ENCODE measurements around the gene SOX8.

The SOX8 gene

DNA sequence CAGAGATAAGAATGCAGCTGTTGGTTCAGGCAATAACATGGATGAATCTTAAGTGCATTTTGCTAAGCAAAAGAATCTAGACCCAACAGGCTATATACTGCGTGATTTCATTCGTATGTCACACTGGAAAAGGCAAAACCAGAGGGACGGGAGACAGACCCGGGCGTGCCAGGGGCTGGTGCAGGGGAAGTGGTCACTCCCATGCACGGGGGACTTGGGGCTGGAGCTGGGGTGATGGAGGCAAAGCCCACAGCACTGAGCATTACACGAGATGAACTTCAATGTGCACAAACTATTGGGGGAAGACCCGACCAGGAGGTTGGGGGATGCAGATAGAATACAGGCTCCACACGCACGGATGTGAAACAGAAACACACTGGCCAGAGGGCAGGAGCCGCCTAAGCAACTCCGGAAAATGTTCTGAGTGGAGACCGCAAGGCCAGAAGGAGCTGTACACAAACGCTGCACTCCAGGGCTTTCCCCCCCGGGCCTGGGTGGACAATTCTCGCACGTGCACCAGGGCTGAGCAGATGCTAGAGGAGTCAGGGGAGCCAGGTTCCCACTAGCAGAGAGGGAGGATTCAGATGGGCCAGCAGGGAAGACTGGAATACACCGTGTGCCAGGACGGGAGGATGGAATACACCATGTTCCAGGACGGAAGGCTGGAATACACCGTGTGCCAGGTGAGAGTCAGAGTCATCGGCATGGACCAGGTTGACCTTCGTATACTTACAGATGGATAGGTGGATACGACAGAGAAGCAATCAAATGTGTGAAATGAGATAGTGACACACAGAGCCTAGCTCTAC is 22.1 kb upstream of the SOX8 start:
- Histone ChIP-seq H3K27me3 (replicated peaks; ENCODE audit: control insufficient read depth, insufficient read depth, low read length) (no peaks in the 10 kb centered on the region), H3K9me3 (ENCODE audit: control insufficient read depth, low read length) (no peaks in the 10 kb centered on the region), H3K4me3 (ENCODE audit: low read length) (no peak overlapping the region), H3K4me1 (ENCODE audit: control insufficient read depth, insufficient read depth, low read length) (no peaks in the 10 kb centered on the region), H3K9ac (ENCODE audit: low read length) (no peak overlapping the region), H3K36me3 (ENCODE audit: control insufficient read depth, insufficient read depth, low read length, severe bottlenecking) (no peaks in the 10 kb centered on the region)
- no peak for DNase-seq (ENCODE audit: low read depth)

DNA sequence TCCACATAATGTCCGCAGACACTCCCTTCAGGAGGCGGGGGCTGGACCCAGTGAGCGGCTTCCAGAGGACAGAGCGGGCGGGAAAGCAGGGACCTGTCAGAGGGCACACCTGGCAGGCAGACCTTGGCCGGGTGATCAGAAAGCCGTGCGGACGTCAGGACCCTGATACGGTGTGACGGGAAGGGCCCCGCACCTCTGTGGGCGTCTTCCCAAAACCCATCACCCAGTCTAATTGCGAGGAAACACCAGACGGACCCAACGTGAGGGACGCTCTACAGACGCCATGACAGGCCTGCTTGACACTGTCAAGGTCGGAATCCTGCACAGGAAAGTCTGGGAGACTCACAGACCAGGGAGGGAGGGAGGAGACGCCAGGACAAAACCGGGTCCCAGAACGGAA is 19.2 kb upstream of the SOX8 start:
- H3K27me3 ChIP-seq (replicated peaks; ENCODE audit: control insufficient read depth, insufficient read depth, low read length), result no peaks in the 10 kb centered on the region
- no peak for DNase-seq (ENCODE audit: low read depth)
- H3K4me3 ChIP-seq (ENCODE audit: low read length), result no peak overlapping the region
- H3K4me1 ChIP-seq (ENCODE audit: control insufficient read depth, insufficient read depth, low read length), result peaks cover 2% of the 10 kb centered on the region
- no peaks in the 10 kb centered on the region for H3K36me3 ChIP-seq (ENCODE audit: control insufficient read depth, insufficient read depth, low read length, severe bottlenecking)
- H3K9me3 ChIP-seq (ENCODE audit: control insufficient read depth, low read length), result no peaks in the 10 kb centered on the region
- H3K9ac ChIP-seq (ENCODE audit: low read length), result no peak overlapping the region

DNA sequence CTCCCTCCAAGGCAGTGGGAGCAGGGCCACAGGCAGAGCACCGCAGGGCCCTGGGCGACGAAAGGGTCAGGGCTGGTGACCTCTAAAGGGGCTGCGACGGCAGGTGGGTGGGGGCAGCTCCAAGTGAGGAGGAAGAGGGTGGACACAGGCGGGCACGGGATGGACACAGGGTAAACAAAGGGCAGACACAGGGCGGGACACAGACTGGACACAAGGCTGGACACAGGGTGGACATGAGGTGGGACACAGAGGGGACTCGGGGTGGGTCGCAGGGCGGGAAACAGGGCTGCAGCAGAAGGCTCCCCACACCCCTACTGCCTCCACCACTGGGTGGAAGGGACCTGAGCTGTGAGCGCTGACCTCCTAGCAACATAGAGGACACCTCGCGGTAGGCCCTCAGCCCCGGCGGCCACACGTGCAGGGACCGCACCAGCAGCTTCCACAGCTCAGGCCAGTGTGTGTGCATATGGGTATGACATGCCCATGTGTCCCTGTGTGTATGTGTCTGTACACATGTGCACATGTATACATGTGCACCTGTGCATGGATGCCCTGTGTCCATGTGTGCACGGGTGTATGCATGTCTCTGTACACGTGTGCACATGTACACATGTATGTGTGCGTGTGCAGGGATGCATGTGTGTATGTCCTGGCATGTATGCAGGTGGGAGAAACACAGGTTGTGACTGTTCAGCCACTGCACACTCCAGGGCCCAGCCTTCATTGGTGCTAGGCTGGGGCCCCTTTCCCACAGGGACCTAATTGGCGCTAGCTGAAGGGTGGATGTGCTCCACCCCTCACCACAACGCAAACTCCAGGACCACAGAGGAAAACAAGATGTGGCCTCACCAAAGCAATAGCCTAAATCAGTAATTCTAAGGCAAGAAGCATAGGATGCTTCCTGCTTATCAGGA is 18.4 kb upstream of the SOX8 start:
- no peaks in the 10 kb centered on the region for H3K9me3 ChIP-seq (ENCODE audit: control insufficient read depth, low read length)
- no peak overlapping the region for H3K9ac ChIP-seq (ENCODE audit: low read length)
- H3K27me3 ChIP-seq (replicated peaks; ENCODE audit: control insufficient read depth, insufficient read depth, low read length), result no peaks in the 10 kb centered on the region
- H3K36me3 ChIP-seq (ENCODE audit: control insufficient read depth, insufficient read depth, low read length, severe bottlenecking), result no peaks in the 10 kb centered on the region
- peaks cover 5% of the 10 kb centered on the region for H3K4me1 ChIP-seq (ENCODE audit: control insufficient read depth, insufficient read depth, low read length)
- DNase-seq (ENCODE audit: low read depth), result no peak
- no peak overlapping the region for H3K4me3 ChIP-seq (ENCODE audit: low read length)

DNA sequence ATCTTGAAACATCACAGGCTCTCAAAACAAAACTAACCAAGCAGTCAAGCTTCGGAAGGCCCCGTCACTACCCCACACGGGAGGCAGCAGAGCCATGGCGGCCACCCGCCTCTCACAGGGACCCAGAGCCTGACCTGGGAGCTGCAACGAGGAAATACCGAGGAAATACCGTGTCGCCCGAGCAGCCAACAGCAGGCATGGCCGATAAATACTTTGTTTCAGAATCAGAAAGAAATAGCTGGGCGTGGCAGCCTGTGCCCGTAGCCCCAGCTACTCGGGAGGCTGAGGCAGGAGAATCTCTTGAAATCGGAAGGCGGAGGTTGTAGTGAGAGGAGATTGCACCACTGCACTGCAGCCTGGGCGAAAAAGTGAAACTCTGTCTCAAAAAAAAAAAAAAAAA is 17.7 kb upstream of the SOX8 start:
- DNase-seq (ENCODE audit: low read depth), result no peak
- no peaks in the 10 kb centered on the region for H3K9me3 ChIP-seq (ENCODE audit: control insufficient read depth, low read length)
- H3K4me3 ChIP-seq (ENCODE audit: low read length), result no peak overlapping the region
- no peaks in the 10 kb centered on the region for H3K36me3 ChIP-seq (ENCODE audit: control insufficient read depth, insufficient read depth, low read length, severe bottlenecking)
- H3K4me1 ChIP-seq (ENCODE audit: control insufficient read depth, insufficient read depth, low read length), result peaks cover 5% of the 10 kb centered on the region
- no peak overlapping the region for H3K9ac ChIP-seq (ENCODE audit: low read length)
- no peaks in the 10 kb centered on the region for H3K27me3 ChIP-seq (replicated peaks; ENCODE audit: control insufficient read depth, insufficient read depth, low read length)

DNA sequence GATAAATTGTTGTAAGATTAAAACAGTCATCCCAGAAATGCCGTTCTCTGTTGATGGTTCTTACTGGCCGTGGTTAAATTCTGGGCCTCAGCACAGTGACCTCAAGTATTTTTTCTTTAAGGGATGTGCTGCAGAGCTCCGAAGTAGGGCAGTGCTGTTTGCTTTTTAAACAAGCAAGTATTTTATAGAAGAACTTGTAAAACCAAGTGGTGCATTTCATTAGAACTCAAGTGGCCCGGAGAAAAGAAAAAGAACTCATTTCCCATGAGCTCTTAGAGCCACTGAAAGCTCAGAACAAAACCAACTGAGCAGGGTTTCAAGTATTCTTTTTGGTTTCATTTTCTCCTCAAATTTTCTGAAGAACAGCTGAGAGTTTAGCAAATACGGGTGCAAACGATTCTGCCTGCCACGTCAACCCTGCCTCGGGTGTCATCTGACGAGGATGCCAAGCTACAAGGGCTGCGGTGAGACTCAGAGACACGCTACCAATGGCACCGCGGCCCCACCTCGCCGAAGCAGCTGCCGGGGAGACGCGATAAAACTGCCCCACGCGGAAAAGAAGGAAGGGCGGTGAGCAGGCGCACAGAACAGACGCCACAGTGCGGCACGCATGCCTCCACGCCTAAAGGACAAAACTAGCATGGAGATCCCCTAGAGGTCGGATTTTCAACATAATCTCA is 17.1 kb upstream of the SOX8 start:
- DNase-seq (ENCODE audit: low read depth), result no peak
- no peak overlapping the region for H3K4me3 ChIP-seq (ENCODE audit: low read length)

DNA sequence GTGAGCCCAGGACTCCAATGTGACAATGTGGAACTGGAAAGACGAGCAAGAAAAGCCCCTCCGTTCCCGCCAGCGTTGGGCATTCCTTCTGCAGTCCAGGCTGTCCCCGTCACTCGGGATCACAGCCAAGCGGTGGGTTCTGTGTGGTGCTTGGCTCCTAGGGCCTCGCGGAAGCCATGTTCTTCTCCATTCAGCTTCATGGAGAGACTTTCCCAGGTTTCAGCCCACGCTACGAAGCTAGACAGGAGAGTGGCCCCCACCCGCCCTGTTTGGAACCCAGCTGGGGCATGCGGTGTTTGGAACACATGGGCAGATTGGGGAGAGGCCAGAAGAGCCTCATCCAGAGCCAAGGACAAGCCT is 16.6 kb upstream of the SOX8 start:
- Histone ChIP-seq H3K4me1 (ENCODE audit: control insufficient read depth, insufficient read depth, low read length) (peaks cover 13% of the 10 kb centered on the region), H3K4me3 (ENCODE audit: low read length) (no peak overlapping the region), H3K27me3 (replicated peaks; ENCODE audit: control insufficient read depth, insufficient read depth, low read length) (no peaks in the 10 kb centered on the region), H3K9ac (ENCODE audit: low read length) (no peak overlapping the region), H3K9me3 (ENCODE audit: control insufficient read depth, low read length) (no peaks in the 10 kb centered on the region), H3K36me3 (ENCODE audit: control insufficient read depth, insufficient read depth, low read length, severe bottlenecking) (no peaks in the 10 kb centered on the region)
- no peak for DNase-seq (ENCODE audit: low read depth)

More for the DNA sequence above, 17.1 kb upstream of the SOX8 start:
- Histone ChIP-seq H3K9me3 (ENCODE audit: control insufficient read depth, low read length) (no peaks in the 10 kb centered on the region), H3K36me3 (ENCODE audit: control insufficient read depth, insufficient read depth, low read length, severe bottlenecking) (no peaks in the 10 kb centered on the region), H3K27me3 (replicated peaks; ENCODE audit: control insufficient read depth, insufficient read depth, low read length) (no peaks in the 10 kb centered on the region), H3K9ac (ENCODE audit: low read length) (no peak overlapping the region), H3K4me1 (ENCODE audit: control insufficient read depth, insufficient read depth, low read length) (peaks cover 8% of the 10 kb centered on the region)

DNA sequence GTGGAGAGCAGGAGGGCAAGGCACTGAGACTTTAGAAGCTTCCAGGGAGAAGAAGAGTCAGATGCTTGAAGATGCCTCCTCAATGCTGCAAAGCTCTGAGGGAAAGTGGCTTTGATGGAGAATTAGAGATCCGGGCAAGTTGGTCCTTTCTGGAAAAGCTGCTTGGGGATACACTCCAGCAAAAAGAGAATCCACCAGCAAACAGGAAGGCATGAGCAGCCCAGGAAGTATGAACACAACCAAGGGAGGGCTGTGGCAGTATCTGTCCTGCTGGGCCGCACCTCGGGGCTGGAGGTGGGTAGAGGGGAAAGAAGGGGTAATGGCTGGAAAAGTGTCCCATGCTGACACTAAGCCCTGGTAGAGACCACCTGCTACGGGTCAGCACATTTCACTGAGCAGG is 16.1 kb upstream of the SOX8 start:
- Histone ChIP-seq H3K4me3 (ENCODE audit: low read length) (no peak overlapping the region), H3K27me3 (replicated peaks; ENCODE audit: control insufficient read depth, insufficient read depth, low read length) (no peaks in the 10 kb centered on the region), H3K36me3 (ENCODE audit: control insufficient read depth, insufficient read depth, low read length, severe bottlenecking) (no peaks in the 10 kb centered on the region), H3K9me3 (ENCODE audit: control insufficient read depth, low read length) (no peaks in the 10 kb centered on the region), H3K4me1 (ENCODE audit: control insufficient read depth, insufficient read depth, low read length) (peaks cover 13% of the 10 kb centered on the region), H3K9ac (ENCODE audit: low read length) (no peak overlapping the region)
- DNase-seq (ENCODE audit: low read depth), result no peak

DNA sequence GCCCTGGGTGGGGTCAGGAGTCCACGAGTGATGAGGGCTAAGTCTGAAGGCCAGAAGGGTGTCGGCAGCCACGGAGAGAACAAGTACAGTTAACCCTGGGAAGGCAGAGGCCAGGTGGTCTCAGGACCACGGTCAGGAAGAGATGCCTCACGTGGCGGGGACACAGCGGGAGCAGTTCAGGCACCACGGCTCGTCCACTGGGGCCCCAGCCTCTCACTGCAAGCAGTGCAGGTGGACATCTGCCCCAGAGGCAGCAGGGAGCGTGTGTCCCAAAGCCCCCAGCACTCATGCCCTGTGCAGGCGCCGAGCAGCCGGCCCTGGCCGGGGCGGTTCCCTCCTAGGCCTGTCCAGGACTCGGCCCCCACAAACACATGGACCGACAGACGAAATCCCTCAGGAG is 15.5 kb upstream of the SOX8 start:
- no peak overlapping the region for H3K9ac ChIP-seq (ENCODE audit: low read length)
- no peaks in the 10 kb centered on the region for H3K36me3 ChIP-seq (ENCODE audit: control insufficient read depth, insufficient read depth, low read length, severe bottlenecking)
- no peak for DNase-seq (ENCODE audit: low read depth)
- no peaks in the 10 kb centered on the region for H3K9me3 ChIP-seq (ENCODE audit: control insufficient read depth, low read length)
- H3K4me3 ChIP-seq (ENCODE audit: low read length), result no peak overlapping the region
- no peaks in the 10 kb centered on the region for H3K27me3 ChIP-seq (replicated peaks; ENCODE audit: control insufficient read depth, insufficient read depth, low read length)
- peaks cover 13% of the 10 kb centered on the region for H3K4me1 ChIP-seq (ENCODE audit: control insufficient read depth, insufficient read depth, low read length)

DNA sequence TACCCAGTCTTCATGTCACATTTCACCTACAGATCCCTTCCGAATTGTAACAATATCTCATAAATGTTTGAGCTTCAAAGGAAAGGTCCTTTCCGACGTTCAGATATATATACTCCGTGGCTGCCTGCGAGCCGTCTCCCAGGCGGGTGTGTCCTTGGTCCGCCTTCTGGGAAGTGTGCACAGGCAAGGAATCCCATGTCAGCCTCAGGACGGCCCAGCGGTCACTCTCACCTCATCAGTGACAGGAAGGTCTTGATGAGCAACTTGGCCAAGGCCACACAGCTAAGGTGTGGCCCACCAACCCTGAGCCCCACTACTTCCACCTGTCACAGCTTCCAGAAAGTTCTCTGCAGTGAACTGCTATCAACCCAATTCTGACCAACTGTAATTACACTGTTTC is 15.1 kb upstream of the SOX8 start:
- Histone ChIP-seq H3K9ac (ENCODE audit: low read length) (no peak overlapping the region), H3K9me3 (ENCODE audit: control insufficient read depth, low read length) (peaks cover 2% of the 10 kb centered on the region), H3K27me3 (replicated peaks; ENCODE audit: control insufficient read depth, insufficient read depth, low read length) (peaks cover 4% of the 10 kb centered on the region), H3K4me3 (ENCODE audit: low read length) (no peak overlapping the region), H3K36me3 (ENCODE audit: control insufficient read depth, insufficient read depth, low read length, severe bottlenecking) (no peaks in the 10 kb centered on the region), H3K4me1 (ENCODE audit: control insufficient read depth, insufficient read depth, low read length) (peaks cover 16% of the 10 kb centered on the region)
- DNase-seq (ENCODE audit: low read depth), result no peak

DNA sequence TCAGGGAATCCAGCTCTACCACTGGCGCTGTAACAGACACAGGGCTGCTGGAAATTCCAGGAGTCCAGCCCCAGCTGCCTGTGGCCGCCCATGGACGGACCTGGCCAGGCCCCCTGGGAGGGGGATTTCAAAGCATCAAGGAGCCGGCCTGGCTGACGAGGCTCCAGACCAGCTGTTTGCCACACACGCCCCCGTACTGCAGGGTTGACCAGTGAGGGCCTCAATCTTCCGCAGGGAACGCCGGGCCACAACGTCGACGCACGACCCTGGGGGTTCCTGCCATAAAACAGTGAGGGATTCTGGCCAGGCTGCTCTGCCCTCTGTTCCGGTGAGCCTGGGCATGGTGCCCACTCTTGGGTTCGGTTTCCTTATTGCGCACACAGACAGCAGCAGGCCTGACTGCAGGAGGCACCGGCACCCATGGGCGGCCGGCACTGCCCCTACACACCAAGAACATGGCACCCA is 14.5 kb upstream of the SOX8 start:
- peaks cover 7% of the 10 kb centered on the region for H3K27me3 ChIP-seq (replicated peaks; ENCODE audit: control insufficient read depth, insufficient read depth, low read length)

More for the DNA sequence above, 14.5 kb upstream of the SOX8 start:
- no peaks in the 10 kb centered on the region for H3K36me3 ChIP-seq (ENCODE audit: control insufficient read depth, insufficient read depth, low read length, severe bottlenecking)
- no peak overlapping the region for H3K9ac ChIP-seq (ENCODE audit: low read length)
- H3K4me3 ChIP-seq (ENCODE audit: low read length), result no peak overlapping the region
- H3K9me3 ChIP-seq (ENCODE audit: control insufficient read depth, low read length), result peaks cover 5% of the 10 kb centered on the region
- no peak for DNase-seq (ENCODE audit: low read depth)
- peaks cover 16% of the 10 kb centered on the region for H3K4me1 ChIP-seq (ENCODE audit: control insufficient read depth, insufficient read depth, low read length)
